MV-4-11 (cell line): ENCODE data around the gene BCL2L13.
"Not testable (repeated sequence)": the region's sequence is repeated elsewhere in the genome, so short reads cannot be mapped to it uniquely, and the experiment has no call there.

Source experiments
- DNase-seq: peaks from one replicate; lab custom pipeline; 2025; lab: John Stamatoyannopoulos, UW

BCL2L13 gene

DNA sequence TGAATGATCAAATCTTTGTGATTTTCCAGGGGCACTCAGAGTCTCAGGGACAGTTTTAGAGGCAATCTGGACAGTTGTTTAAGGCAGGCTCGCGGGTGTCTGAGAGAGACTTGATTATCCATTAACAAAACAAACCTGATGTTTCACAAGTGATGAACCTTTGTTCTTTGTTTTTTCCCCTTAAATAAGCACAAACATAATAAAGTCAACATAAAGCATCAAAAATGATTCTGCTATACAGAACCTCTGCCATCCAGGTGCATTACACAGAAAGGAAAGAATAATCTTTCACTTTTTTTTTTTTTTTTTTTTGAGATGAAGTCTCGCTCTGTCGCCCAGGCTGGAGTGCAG lies 122.6 kb downstream of the BCL2L13 start:
- no peak for DNase-seq

DNA sequence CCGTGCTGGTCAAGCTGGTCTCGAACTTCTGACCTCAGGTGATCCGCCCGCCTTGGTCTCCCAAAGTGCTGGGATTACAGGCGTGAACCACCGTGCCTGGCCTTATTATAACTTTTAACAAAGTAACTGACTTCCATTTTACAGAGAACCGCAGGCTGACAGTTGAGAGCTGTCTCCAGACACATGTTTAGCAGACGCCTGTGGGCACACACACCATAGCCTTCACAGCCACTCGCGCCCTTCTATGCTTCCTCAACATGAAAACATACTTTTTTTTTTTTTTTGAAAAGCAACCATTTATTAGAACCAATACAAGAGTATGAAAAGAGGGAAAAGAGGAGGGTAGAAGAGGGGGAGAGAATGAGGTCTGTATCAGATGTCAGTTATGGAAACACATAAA lies 124.9 kb downstream of the BCL2L13 start:
- DNase-seq = peak; percentile 87

DNA sequence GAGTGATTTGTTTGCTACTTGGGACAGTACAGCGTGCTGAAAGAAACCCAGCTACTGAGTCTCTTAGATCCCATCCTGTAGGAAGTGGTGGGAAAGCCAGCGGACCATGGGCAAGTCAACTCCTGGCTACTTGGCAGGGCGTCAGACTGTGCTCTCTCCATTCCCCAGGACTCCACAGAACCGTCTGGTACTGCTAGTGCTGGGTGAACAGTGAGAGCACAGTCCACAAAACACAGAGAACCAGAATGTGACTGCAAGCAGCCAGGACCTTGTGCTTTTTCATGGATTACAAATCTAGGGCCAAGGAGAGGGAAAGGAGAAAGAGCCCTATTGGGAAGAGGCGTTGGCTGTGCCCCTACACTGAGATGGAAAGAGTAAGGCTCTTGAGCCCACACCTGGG lies 125.5 kb downstream of the BCL2L13 start:
- no peak for DNase-seq

DNA sequence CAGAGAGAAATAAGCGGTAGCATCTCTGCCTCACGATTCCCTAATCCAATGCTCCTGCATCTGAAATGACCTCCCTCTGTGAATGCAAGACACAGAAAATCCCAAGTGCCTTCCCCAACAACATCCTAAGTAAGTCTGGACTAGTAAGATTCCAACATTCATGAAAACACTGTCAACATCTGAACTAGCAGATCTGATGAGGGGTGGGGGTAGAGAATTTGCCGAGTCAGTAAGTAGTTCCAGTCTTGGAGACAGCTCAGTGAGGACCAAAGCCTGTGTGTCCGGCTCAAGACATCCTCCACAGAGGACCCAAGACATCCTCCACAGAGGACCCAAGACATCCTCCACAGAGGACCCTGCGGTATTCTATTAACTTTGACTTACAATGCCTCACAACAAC lies 126.3 kb downstream of the BCL2L13 start:
- DNase-seq = not testable (repeated sequence)

GRCh38 chr22:17767233-17768065 lies 128.9 kb downstream of the BCL2L13 start:
- DNase-seq = peak; percentile 32

GRCh38 chr22:17769013-17769715 lies 130.6 kb downstream of the BCL2L13 start:
- no peak for DNase-seq

DNA sequence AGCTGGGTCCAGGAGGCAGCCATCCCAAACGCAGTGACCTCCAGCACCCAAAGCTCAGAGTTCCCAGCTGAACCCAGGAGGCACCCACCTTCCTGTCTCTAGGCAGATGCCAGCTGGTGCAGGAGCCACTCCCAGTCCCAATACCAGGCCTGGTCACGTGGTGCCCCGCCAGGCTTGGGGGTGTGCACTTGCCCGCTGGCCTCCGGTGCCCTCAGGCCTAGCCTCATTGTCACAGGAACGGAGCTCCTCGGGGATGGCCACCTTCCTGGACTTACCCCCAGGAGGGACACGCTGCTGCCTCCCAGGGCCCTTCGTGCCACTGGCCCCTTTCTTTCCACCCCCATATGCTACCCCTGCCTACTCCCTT lies 131.1 kb downstream of the BCL2L13 start:
- DNase-seq = no peak

DNA sequence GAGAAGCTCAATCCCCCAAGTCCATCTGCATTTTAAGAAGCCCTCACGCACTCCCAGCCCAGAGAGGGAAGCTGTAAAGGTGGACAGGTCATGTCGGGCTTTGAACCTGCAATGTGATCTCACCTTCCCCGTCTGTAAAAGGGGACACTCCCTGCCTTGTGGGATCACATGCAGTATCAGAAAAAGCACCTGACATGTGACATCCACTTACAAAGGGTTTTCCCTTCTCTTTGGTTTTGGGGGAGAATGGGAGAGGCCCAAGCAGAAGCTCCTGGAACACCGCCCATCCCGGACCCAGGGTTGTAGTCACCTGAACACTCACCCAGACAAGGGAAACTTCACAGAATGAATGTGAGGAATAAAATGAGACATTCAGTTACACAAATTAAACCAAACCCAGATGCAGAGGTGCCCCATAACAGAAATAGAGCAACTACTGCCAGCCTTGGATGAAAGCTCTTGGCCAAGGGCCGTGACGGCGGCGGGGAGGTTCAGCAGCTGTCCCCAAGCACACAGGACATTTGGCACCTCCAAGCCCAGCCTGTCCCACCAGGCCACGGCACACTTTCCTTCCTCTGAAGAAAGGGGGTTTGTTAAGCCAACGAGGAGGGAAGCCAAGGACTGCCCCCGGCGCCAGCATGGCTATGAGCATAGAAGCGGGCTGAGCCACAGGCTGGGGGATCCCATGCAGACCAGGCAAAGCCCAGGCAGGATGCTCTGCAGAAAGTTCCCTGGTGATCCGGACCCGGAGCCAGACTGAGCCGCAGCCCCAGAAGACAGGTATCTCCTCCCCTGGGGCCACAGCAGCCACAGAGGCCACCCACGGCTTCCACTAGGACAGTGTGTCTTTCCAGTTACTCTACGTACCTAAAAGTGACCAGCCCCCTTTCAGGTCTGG lies 131.9 kb downstream of the BCL2L13 start:
- no peak for DNase-seq

GRCh38 chr22:17772249-17772957 lies 133.8 kb downstream of the BCL2L13 start:
- no peak for DNase-seq

DNA sequence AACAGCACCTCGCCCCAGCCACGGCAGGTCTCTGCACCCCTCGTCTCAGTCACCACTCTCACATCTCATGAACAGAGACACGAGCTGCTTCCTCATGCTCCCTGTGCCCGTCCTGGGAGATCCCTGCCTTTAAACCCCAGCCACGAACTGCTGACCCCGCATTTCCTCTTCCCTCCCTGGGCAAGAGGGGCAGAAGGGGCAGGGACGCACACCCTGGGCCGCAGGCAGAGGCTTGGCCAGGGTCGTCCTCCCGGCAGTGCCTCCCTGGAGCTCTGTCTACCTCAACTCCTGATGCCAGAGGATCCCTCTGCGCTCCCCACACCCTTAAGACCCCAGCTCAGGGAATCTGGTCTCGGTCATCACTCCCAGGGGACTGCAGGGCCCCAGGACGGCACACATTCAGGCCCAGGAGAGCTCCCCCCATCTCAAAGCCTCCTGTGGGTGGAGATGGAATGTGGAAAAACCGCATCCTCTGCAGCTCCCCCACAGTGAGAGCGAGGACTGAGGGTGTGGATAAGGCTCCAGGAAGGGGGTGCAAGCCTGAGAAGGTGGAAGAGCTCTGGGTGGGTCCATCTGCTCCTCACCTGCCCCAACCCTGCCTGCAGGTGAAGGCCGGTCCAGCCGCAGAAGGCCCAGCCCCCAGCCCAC lies 134.5 kb downstream of the BCL2L13 start:
- DNase-seq = no peak

GRCh38 chr22:17773606-17774205 lies 135.1 kb downstream of the BCL2L13 start:
- no peak for DNase-seq

GRCh38 chr22:17774206-17774925 lies 135.8 kb downstream of the BCL2L13 start, which contains the start of gene BID:
Gene BID (minus strand): TSS chr22:17774469. CDS start chr22:17750116, 24,353 bp downstream.
- DNase-seq = peak; percentile 44

DNA sequence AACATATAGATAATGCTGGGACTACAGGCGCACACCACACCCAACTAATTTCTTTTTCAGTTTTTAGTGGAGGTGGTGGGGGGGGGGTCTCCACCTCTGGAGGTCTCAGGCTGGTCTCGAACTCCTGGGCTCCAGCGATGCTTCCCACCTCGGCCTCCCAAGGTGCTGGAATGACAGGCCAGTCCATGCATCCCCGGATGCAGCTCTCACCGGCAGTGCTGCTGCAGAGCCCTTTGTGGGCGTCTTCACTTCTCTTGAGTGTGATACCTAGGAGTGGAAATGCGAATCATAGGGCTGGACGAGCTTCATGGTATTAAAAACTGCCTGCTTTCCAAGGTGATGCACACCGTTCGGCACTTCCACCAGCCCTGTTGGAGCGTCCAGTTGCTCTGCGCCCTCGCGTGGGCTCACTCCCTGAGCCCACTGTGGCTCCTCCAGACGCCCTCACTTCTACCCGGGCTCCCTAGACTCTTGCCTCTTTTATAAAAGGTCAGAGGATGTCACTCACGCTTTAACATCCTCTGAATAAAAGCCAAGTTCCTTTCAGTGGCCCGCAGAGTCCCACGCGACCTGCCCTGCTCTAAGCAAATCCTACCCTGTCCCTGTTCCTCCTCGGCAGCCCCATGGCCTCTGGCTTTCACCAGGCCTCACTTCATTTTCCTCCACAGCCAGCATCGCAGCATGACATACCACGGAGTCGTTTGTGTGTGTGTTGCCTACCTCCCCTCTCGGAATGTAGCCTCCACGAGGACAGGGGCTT lies 136.5 kb downstream of the BCL2L13 start:
- DNase-seq = no peak

DNA sequence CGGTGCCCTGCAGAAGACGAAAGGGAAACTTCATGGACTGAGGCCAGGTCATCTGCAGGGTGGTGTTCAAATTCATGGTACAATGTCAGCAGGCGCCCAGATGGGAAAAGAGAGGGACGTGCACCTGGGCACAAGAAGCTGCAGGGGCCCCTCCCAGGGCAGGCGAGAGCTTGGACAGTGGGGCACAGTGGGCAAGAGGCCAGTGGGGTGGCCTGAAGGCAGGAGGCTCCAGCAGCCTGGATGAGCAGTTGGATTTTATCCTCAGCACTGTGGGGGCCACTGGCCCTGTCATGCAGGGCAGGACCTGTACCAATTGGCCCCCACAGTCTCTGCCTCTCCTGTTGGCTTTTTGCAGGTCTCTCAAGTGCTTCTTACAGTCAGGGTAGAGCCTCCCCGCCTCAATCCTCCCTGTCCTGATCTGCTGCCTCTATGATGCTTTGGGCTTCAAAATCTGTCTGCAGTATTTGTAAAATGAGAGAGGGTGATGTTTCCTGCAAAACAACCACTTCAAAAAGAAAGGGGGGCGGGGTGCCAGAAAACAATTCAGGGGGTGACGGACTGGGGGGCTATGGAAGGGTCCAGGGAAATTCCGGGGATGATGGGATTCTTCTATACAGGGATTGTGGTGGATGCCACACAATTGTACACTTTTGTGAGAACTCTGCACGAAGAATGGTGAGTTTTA lies 137.4 kb downstream of the BCL2L13 start:
- DNase-seq = no peak

DNA sequence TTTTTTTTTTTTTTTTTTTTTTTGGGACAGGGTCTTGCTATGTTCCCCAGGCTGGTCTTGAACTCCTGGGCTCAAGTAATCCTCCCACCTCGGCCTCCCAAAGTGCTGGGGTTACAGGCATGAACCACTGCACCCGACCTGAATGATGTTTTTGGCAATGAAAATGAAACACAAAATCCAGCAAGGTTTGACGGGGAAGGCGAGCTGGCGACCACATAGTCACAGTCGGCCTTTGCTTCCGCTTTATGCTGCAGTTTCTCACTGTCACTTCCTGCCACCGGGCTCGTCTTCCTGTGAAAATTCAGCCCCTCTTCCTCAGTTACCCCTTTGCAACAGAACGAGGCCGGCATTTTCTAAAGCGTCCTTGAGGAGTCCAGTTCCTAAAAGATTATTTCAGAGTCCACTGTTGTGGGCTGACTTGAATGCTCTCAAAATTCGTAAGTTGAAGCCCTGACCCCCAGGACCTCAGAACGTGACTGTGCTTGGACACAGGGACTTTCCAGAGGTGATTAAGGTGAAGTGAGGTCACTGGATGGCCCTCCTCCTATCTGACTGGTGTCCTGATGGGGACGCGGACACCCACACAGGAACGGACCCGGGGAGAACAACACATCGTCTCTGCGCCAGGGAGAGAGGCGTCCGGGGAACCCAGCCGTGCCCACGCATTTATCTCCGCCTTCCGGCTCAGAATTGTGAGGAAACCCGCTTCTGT lies 138.6 kb downstream of the BCL2L13 start:
- peak; percentile 76 for DNase-seq

GRCh38 chr22:17777717-17778044 lies 139.1 kb downstream of the BCL2L13 start:
- no peak for DNase-seq

DNA sequence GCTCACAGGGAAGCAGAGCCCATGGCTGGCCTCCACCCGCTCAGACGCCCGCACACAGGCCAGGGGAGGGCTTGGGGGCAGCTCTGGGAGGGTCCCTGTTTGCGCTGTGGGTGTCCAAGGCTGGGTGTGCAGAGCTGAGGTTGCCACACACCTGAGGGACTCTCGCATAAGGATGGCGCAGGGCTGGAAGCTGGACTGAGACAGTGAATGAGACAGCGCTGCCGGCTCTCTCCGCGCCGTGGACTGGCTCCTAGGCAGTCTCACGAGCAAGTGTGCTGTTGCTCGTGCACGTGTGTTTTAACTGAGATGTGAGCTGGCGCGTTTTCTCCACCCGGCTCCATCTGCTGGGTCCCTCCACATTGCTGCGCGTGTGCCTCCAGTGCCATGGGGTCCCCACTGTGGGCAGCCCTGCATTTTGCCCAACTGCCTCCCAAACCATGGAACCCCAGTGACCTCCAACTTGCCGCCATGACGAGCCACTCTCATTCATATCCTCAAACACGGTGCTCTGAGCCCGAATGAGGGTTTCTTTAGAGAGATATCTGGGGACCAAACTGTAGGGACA lies 139.9 kb downstream of the BCL2L13 start:
- no peak for DNase-seq
